ENCODE measurements around the gene PKP1. TPM values are rescaled to one million over a fixed set of nuclear protein-coding genes. Genes with fewer than 3 reads are reported as not detected.

Gene PKP1
- total and polyA plus RNA-seq, 2 experiments from 2014 or later: 0.19 to 0.83 TPM

- TF ChIP-seq REST (IDR thresholded peaks at IDR 0.05; ENCODE audit: unreplicated experiment) (no peak), POLR2AphosphoS5 (IDR thresholded peaks at IDR 0.05; ENCODE audit: low read depth) (no peak)
Measured at GRCh38 chr1:201302163-201303152, 19.2 kb downstream of the PKP1 start (continued).

- Histone ChIP-seq H3K9me2 (ENCODE audit: insufficient read depth) (no peaks in the 10 kb centered on the region), H4K20me1 (replicated peaks; ENCODE audit: insufficient read depth) (no peaks in the 10 kb centered on the region), H3K27me3 (ENCODE audit: insufficient read depth) (no peaks in the 10 kb centered on the region), H3K4me2 (no peak overlapping the region), H3K4me3 (no peak overlapping the region), H3F3A (replicated peaks; ENCODE audit: low read depth) (no peaks in the 10 kb centered on the region), H3K36me3 (ENCODE audit: insufficient read depth) (no peaks in the 10 kb centered on the region), H2AFZ (no peak overlapping the region), H3K27ac (ENCODE audit: low read depth) (no peak overlapping the region), H3K79me2 (replicated peaks; ENCODE audit: insufficient read depth) (no peaks in the 10 kb centered on the region), H3K4me1 (ENCODE audit: insufficient read depth) (no peaks in the 10 kb centered on the region)
- no peaks in the 10 kb centered on the region for H3K36me3 Mint-ChIP-seq (ENCODE audit: low read depth)
- no peaks in the 10 kb centered on the region for H3K9me3 Mint-ChIP-seq
- TF ChIP-seq STAT1 (IDR thresholded peaks at IDR 0.05; ENCODE audit: unreplicated experiment) (no peak), ZNF114 (CRISPR knock-in tag; IDR thresholded peaks at IDR 0.05) (no peak)
- no peak overlapping the region for H3K4me3 Mint-ChIP-seq
- peaks cover 13% of the 10 kb centered on the region for H3K27me3 Mint-ChIP-seq (ENCODE audit: insufficient read depth, low read depth, poor library complexity)
- H3K27ac Mint-ChIP-seq: no peak overlapping the region
- peaks cover 14% of the 10 kb centered on the region; the same call in 2 of the 3 replicates for H3K4me1 Mint-ChIP-seq
- ATAC-seq: no peak
- DNase-seq (ENCODE audit: low spot score): no peak
Measured at GRCh38 chr1:201304126-201304525, 20.8 kb downstream of the PKP1 start.

GRCh38 chr1:201305815-201306214 lies 22.5 kb downstream of the PKP1 start:
- Histone ChIP-seq H4K20me1 (replicated peaks; ENCODE audit: insufficient read depth) (no peaks in the 10 kb centered on the region), H3K79me2 (replicated peaks; ENCODE audit: insufficient read depth) (no peaks in the 10 kb centered on the region), H2AFZ (no peak overlapping the region), H3K27me3 (ENCODE audit: insufficient read depth) (no peaks in the 10 kb centered on the region), H3K4me2 (no peak overlapping the region), H3K4me3 (no peak overlapping the region), H3F3A (replicated peaks; ENCODE audit: low read depth) (no peaks in the 10 kb centered on the region), H3K36me3 (ENCODE audit: insufficient read depth) (no peaks in the 10 kb centered on the region), H3K9me2 (ENCODE audit: insufficient read depth) (no peaks in the 10 kb centered on the region), H3K4me1 (ENCODE audit: insufficient read depth) (no peaks in the 10 kb centered on the region), H3K27ac (ENCODE audit: low read depth) (no peak overlapping the region)
- Mint-ChIP-seq H3K36me3 (ENCODE audit: low read depth) (no peaks in the 10 kb centered on the region), H3K27me3 (ENCODE audit: insufficient read depth, low read depth, poor library complexity) (peaks cover 15% of the 10 kb centered on the region), H3K4me3 (no peak overlapping the region), H3K27ac (no peak overlapping the region), H3K4me1 (peaks cover 19% of the 10 kb centered on the region; the same call in 2 of the 3 replicates), H3K9me3 (no peaks in the 10 kb centered on the region)
- ATAC-seq (no peak), DNase-seq (ENCODE audit: low spot score) (no peak)
- TF ChIP-seq STAT1 (IDR thresholded peaks at IDR 0.05; ENCODE audit: unreplicated experiment) (no peak), JUNB (IDR thresholded peaks at IDR 0.05; ENCODE audit: unreplicated experiment) (no peak), POLR2AphosphoS5 (IDR thresholded peaks at IDR 0.05; ENCODE audit: low read depth) (no peak), CTCF (conservative IDR thresholded peaks at IDR 0.05; ENCODE audit: low read depth in 2 of 2) (no peak), ZNF331 (CRISPR knock-in tag; IDR thresholded peaks at IDR 0.05; ENCODE audit: low read depth) (no peak), NANOG (IDR thresholded peaks at IDR 0.05; ENCODE audit: borderline replicate concordance) (no peak), ZNF114 (CRISPR knock-in tag; IDR thresholded peaks at IDR 0.05) (no peak)
